Measurements from ENCODE around the gene KCNE4. TPM values are rescaled to one million over a fixed set of nuclear protein-coding genes. Genes with fewer than 3 reads are reported as not detected.

The KCNE4 gene
- total RNA-seq = 2.4 TPM

- DNase-seq (ENCODE audit: low spot score in 2 of 2) (no peak), FAIRE-seq (no peak)
These were observed at the start of gene KCNE4 for GRCh38 chr2:223051693-223052289. TSS of gene KCNE4 (plus strand) at chr2:223052190. CDS start at chr2:223052831, 641 bp downstream.

- DNase-seq (ENCODE audit: low spot score in 2 of 2) (no peak), FAIRE-seq (no peak)
These were observed 48.8 kb upstream of the KCNE4 start for GRCh38 chr2:223003191-223003590.

GRCh38 chr2:223005496-223005895 is 46.5 kb upstream of the KCNE4 start:
- FAIRE-seq (no peak), DNase-seq (ENCODE audit: low spot score in 2 of 2) (no peak)

GRCh38 chr2:223007531-223007930 is 44.5 kb upstream of the KCNE4 start:
- FAIRE-seq (no peak), DNase-seq (ENCODE audit: low spot score in 2 of 2) (no peak)

- DNase-seq (ENCODE audit: low spot score in 2 of 2) = no peak
- FAIRE-seq = no peak
These were observed 43.8 kb upstream of the KCNE4 start for GRCh38 chr2:223008162-223008561.

- FAIRE-seq = no peak
These were observed 43.0 kb upstream of the KCNE4 start for GRCh38 chr2:223008956-223009355.

GRCh38 chr2:223010641-223011040 is 41.3 kb upstream of the KCNE4 start:
- FAIRE-seq = no peak
- DNase-seq (ENCODE audit: low spot score in 2 of 2) = no peak

More at GRCh38 chr2:223008956-223009355, 43.0 kb upstream of the KCNE4 start:
- DNase-seq (ENCODE audit: low spot score in 2 of 2) = no peak

GRCh38 chr2:223012291-223012690 is 39.7 kb upstream of the KCNE4 start:
- FAIRE-seq (no peak), DNase-seq (ENCODE audit: low spot score in 2 of 2) (no peak)

- no peak for DNase-seq (ENCODE audit: low spot score in 2 of 2)
- no peak for FAIRE-seq
These were observed 32.5 kb upstream of the KCNE4 start for GRCh38 chr2:223019390-223019930.

GRCh38 chr2:223019987-223020717 is 31.8 kb upstream of the KCNE4 start:
- no peak for DNase-seq (ENCODE audit: low spot score in 2 of 2)
- FAIRE-seq = no peak

- no peak for DNase-seq (ENCODE audit: low spot score in 2 of 2)
These were observed 30.9 kb upstream of the KCNE4 start for GRCh38 chr2:223020971-223021675.

GRCh38 chr2:223026357-223027110 is 25.5 kb upstream of the KCNE4 start:
- FAIRE-seq (no peak), DNase-seq (ENCODE audit: low spot score in 2 of 2) (no peak)

More at GRCh38 chr2:223020971-223021675, 30.9 kb upstream of the KCNE4 start:
- FAIRE-seq = no peak

- no peak for FAIRE-seq
- no peak for DNase-seq (ENCODE audit: low spot score in 2 of 2)
These were observed 24.5 kb upstream of the KCNE4 start for GRCh38 chr2:223027442-223027841.

GRCh38 chr2:223029287-223029686 is 22.7 kb upstream of the KCNE4 start:
- DNase-seq (ENCODE audit: low spot score in 2 of 2) = no peak
- no peak for FAIRE-seq

GRCh38 chr2:223032187-223033142 is 19.5 kb upstream of the KCNE4 start:
- FAIRE-seq (no peak), DNase-seq (ENCODE audit: low spot score in 2 of 2) (no peak)

- DNase-seq (ENCODE audit: low spot score in 2 of 2) (no peak), FAIRE-seq (no peak)
These were observed 17.6 kb upstream of the KCNE4 start for GRCh38 chr2:223034221-223034975.

GRCh38 chr2:223036790-223037444 is 15.1 kb upstream of the KCNE4 start:
- DNase-seq (ENCODE audit: low spot score in 2 of 2) (no peak), FAIRE-seq (no peak)

GRCh38 chr2:223037445-223037800 is 14.6 kb upstream of the KCNE4 start:
- DNase-seq (ENCODE audit: low spot score in 2 of 2) = no peak
- FAIRE-seq = no peak

Data from frontal cortex (tissue), 4 donors.